ENCODE data around the gene CPSF2.

- TF ChIP-seq CTCF (IDR thresholded peaks at IDR 0.05; ENCODE audit: low read depth, low read length, poor library complexity, severe bottlenecking), result no peak
- no peak for TF ChIP-seq EZH2phosphoT487 (IDR thresholded peaks at IDR 0.05; ENCODE audit: borderline replicate concordance, low read length)
These were observed 83.0 kb downstream of the CPSF2 start for GRCh38 chr14:92204792-92205191.
